ENCODE results near the gene PSMF1.

PSMF1 gene

GRCh38 chr20:1205802-1206201 is 87.4 kb downstream of the PSMF1 start:
- no peaks in the 10 kb centered on the region for H3K79me2 ChIP-seq (ENCODE audit: insufficient read depth, low read length)
- no peaks in the 10 kb centered on the region for H3F3A ChIP-seq (ENCODE audit: insufficient read depth, low read length)
- no peak for TF ChIP-seq EZH2 (IDR thresholded peaks at IDR 0.05; ENCODE audit: borderline replicate concordance, low read length)
- no peak for TF ChIP-seq CTCF (IDR thresholded peaks at IDR 0.05; ENCODE audit: low read length)
- H3K36me3 ChIP-seq (ENCODE audit: insufficient read depth, low read length) = no peaks in the 10 kb centered on the region
- no peaks in the 10 kb centered on the region for H3K4me1 ChIP-seq (ENCODE audit: insufficient read depth, low read length, severe bottlenecking)
- H3K9ac ChIP-seq (ENCODE audit: low read length) = no peak overlapping the region
- H3K27me3 ChIP-seq (ENCODE audit: insufficient read depth, low read length) = no peaks in the 10 kb centered on the region; the same call in 1 of the 2 replicates
- no peaks in the 10 kb centered on the region for H3K9me2 ChIP-seq (ENCODE audit: low read depth, low read length)
- H3K27ac ChIP-seq (ENCODE audit: low read depth, low read length, poor library complexity, severe bottlenecking) = no peak overlapping the region
- H4K20me1 ChIP-seq (ENCODE audit: insufficient read depth, low read length) = no peaks in the 10 kb centered on the region
- H3K4me2 ChIP-seq (ENCODE audit: low read length) = no peak overlapping the region
- H2AFZ ChIP-seq (ENCODE audit: low read length) = no peak overlapping the region
- H3K9me3 ChIP-seq (ENCODE audit: low read length) = no peaks in the 10 kb centered on the region
- no peak overlapping the region for H3K4me3 ChIP-seq (ENCODE audit: low read depth, low read length, poor library complexity, severe bottlenecking)

- no peak overlapping the region for H3K4me3 ChIP-seq (ENCODE audit: low read depth, low read length, poor library complexity, severe bottlenecking)
- H2AFZ ChIP-seq (ENCODE audit: low read length) = no peak overlapping the region
- no peaks in the 10 kb centered on the region for H3F3A ChIP-seq (ENCODE audit: insufficient read depth, low read length)
- no peak overlapping the region for H3K27ac ChIP-seq (ENCODE audit: low read depth, low read length, poor library complexity, severe bottlenecking)
- H3K4me1 ChIP-seq (ENCODE audit: insufficient read depth, low read length, severe bottlenecking) = no peaks in the 10 kb centered on the region
- H3K9me2 ChIP-seq (ENCODE audit: low read depth, low read length) = no peaks in the 10 kb centered on the region
- no peaks in the 10 kb centered on the region for H3K36me3 ChIP-seq (ENCODE audit: insufficient read depth, low read length)
- no peaks in the 10 kb centered on the region; the same call in 1 of the 2 replicates for H3K27me3 ChIP-seq (ENCODE audit: insufficient read depth, low read length)
- H3K9ac ChIP-seq (ENCODE audit: low read length) = no peak overlapping the region
- H3K4me2 ChIP-seq (ENCODE audit: low read length) = no peak overlapping the region
- H4K20me1 ChIP-seq (ENCODE audit: insufficient read depth, low read length) = no peaks in the 10 kb centered on the region
- TF ChIP-seq EZH2 (IDR thresholded peaks at IDR 0.05; ENCODE audit: borderline replicate concordance, low read length) = no peak
- TF ChIP-seq CTCF (IDR thresholded peaks at IDR 0.05; ENCODE audit: low read length) = no peak
- no peaks in the 10 kb centered on the region for H3K9me3 ChIP-seq (ENCODE audit: low read length)
- no peaks in the 10 kb centered on the region for H3K79me2 ChIP-seq (ENCODE audit: insufficient read depth, low read length)
Measured at GRCh38 chr20:1206366-1207148, 88.2 kb downstream of the PSMF1 start.

GRCh38 chr20:1207293-1207878 is 89.0 kb downstream of the PSMF1 start:
- Histone ChIP-seq H3K9me2 (ENCODE audit: low read depth, low read length) (no peaks in the 10 kb centered on the region), H3K4me2 (ENCODE audit: low read length) (no peak overlapping the region), H3K9ac (ENCODE audit: low read length) (no peak overlapping the region), H3K27ac (ENCODE audit: low read depth, low read length, poor library complexity, severe bottlenecking) (no peak overlapping the region), H3K79me2 (ENCODE audit: insufficient read depth, low read length) (no peaks in the 10 kb centered on the region), H3K4me3 (ENCODE audit: low read depth, low read length, poor library complexity, severe bottlenecking) (no peak overlapping the region), H3K4me1 (ENCODE audit: insufficient read depth, low read length, severe bottlenecking) (no peaks in the 10 kb centered on the region), H3F3A (ENCODE audit: insufficient read depth, low read length) (no peaks in the 10 kb centered on the region), H2AFZ (ENCODE audit: low read length) (no peak overlapping the region), H3K36me3 (ENCODE audit: insufficient read depth, low read length) (no peaks in the 10 kb centered on the region), H4K20me1 (ENCODE audit: insufficient read depth, low read length) (no peaks in the 10 kb centered on the region), H3K27me3 (ENCODE audit: insufficient read depth, low read length) (no peaks in the 10 kb centered on the region), H3K9me3 (ENCODE audit: low read length) (no peaks in the 10 kb centered on the region)
- TF ChIP-seq CTCF (IDR thresholded peaks at IDR 0.05; ENCODE audit: low read length) (no peak), EZH2 (IDR thresholded peaks at IDR 0.05; ENCODE audit: borderline replicate concordance, low read length) (no peak)

All from OCI-LY1 (cell line).